GM18508 (cell line): Measurements from ENCODE around the gene RSBN1L.
"Not testable (repeated sequence)": the region's sequence is repeated elsewhere in the genome, so short reads cannot be mapped to it uniquely, and the experiment has no call there.

Experiments used
- ATAC-seq: cut with Tn5 transposase; IDR thresholded peaks from one replicate; pipeline ENCODE4 v1.9.1; 2021; ENCODE audit warnings: moderate number of reproducible peaks; ENCODE audit not compliant: insufficient read depth, unreplicated experiment

The RSBN1L gene

DNA sequence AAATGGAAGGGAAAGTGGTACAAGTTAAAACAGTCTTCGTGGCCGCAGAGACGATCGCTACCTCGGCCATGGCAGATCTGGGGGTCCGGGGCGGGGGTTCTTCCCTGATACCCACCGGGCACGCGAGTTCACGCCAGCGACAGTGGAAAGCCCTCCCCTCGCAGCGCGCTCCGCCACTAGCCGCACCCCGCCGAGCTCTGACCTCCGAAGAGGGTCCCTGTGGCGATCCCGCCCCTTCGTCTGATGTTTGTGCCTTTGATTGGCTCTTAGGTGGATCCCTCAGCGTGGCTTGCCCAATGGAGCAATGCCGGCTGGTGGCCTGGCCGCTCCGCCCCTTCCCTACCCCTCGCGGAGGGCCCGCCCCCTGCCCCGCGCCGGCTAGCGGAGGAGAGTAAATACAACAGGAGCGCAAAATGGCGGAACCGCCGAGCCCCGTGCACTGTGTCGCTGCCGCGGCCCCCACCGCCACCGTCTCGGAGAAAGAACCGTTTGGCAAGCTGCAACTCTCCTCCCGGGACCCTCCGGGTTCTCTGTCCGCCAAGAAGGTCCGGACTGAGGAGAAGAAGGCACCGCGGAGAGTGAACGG lies at the start of gene RSBN1L:
TSS of gene RSBN1L (plus strand) at position 403 of the 586 bp plus-strand sequence. CDS start at position 414, 11 bp downstream.
- peak; percentile 87 for ATAC-seq

DNA sequence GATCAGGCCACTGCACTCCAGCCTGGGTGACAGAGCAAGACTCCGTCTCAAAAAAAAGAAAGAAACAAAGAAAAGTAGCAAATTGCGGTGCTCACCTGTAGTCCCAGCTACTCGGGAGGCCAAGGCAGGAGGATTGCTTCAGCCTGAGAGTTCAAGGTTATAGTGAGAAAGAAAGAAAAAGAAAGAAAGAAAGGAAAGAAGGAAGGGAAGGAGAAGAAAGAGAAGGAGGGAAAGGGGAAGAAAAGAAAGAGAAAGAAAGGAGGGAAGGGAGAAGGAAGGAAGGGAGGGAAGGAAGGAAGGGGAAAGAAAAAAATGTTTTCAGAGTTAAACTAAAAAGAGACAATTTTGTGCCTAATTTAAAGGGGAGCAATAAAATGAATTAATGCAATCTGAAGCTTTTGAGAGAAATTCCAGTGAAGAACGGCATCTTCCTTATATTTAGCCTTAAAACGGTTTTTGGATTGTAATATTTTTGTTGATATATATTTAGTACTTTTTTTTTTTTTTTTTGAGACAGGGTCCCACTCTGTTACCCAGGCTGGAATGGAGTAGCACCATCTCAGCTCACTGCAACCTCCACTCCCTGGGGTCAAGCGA lies 47.4 kb upstream of the RSBN1L start:
- ATAC-seq, result no peak

DNA sequence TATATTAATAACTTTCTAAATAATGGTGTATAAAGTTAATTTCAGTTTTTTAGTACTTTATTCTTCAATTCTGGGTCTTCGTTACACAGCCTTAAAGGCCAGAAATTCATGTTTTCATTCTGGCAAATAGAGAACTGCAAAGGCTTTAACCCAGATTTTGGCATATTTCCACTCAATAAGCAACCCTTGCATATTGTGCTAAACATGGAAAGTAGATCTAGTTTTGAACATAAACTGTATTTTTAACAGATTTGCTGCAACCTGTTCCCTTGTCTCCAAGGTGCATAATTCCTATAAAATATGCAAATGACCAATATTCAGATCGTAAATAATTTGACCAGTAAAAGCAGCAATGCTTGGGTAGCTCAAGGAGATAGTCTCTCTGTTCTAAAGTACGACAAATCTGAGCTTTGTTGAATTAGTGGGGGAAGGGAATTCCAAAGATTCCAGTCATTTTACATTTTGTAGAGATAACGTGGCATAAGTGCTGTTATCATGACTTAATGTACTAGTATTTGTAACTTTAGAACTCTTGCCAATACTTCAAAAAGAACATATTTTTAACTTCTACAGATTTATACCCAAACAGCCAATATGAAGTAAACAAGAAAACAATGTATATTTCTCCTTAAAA lies 46.4 kb upstream of the RSBN1L start:
- ATAC-seq, result no peak

DNA sequence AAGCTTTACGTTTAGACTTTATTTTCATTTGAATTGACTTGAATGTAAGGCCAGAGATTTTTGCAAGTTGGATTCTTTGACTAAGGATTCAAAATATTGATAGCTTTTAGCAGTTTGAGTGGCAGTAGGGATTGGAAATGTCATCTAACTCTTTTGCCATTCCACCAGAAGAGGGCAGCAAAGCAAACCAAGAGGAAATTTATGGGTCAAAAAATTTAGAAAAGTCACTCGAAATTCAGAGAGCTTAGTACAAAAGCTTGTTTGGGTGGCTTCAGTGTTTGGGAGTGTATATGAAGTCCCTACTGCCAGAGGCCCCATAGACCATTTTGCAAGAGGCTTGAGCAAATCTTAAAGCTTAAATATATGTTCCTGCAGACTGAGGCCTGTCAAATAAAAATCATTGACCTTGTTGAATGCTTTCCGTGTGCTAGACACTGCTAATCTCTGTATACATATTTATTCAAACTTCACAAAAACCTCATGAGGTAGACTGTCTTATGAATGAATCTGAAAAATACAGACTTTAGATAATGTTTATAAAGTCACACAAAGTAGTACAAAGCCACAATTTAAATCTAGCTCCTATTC lies 44.6 kb upstream of the RSBN1L start:
- no peak for ATAC-seq

DNA sequence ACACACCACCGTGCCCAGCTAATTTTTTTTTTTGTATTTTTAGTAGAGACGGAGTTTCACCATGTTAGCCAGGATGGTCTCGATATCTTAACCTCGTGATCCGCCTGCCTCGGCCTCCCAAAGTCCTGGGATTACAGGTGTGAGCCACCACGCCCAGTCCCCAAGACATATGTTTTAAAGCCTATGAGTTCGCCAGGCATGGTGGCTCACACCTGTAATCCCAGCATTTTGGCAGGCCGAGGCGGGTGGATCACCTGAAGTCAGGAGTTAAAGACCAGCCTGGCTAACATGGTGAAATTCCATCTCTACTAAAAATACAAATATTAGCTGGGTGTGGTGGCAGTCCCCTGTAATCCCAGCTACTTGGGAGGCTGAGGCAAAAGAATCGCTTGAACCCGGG lies 43.4 kb upstream of the RSBN1L start:
- not testable (repeated sequence) for ATAC-seq

DNA sequence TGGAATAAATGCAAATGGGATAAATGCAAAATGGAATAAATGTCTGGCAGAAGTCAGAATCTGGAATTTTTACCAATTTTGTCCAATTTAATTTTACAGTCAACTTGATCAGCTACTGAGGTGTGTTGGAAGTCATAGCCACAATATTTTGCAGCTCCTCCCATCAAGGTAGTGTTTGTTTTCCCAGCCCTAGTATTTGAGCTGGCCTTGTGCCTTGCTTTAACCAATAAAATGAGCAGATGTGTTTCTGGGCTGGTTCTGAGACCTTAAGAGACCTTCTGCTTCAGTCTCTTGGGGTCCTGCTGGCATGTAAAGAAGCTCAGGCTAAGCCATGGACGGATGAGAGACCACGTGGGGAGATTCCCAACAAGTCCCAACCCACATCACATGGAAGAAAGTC lies 42.7 kb upstream of the RSBN1L start:
- no peak for ATAC-seq

DNA sequence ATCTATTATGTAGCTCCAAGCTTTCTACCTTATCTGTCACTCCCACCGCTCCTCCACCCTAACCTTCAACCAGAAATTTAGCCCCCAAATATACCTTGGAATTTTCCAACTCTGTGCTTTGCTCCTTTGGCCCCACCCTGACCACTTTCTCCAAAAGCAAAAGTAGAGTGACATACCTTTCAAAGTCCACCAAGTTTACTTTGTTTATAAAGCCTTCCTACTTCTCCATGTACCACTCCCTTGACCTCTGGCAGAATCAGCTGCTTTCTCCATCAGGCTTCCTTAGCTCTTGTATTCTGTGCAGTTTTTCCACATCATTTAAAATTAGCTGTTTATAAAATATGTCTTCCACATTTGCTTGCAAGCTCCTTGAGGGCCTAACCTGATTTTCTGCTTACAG lies 40.9 kb upstream of the RSBN1L start:
- ATAC-seq, result no peak

DNA sequence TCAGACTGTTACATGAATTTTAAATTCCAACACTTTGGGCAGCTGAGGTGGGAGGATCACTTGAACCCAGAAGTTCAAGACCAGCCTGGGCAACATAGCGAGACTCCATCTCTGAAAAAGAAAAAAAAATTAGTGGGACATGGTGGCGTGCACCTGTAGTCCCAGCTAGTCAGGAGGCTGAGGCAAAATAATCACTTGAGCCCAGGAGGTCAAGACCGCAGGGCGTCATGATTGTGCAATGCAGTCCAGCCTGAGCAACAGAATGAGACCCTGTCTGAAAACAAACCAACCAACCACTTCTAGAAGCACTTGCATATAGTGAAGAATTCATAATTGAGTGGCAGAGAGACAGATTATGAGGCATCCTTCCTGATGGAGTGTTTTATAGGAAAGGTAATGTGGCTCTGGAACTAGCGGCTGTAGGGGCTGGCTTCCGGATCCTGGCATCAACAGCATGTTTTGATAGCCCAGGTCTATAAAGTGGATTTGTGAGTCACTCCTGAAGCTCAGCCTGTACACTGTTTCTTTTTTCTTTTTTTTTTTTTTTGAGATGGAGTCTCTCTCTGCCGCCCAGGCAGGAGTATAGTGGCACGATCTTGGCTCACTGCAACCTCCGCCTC lies 40.3 kb upstream of the RSBN1L start:
- ATAC-seq, result no peak

DNA sequence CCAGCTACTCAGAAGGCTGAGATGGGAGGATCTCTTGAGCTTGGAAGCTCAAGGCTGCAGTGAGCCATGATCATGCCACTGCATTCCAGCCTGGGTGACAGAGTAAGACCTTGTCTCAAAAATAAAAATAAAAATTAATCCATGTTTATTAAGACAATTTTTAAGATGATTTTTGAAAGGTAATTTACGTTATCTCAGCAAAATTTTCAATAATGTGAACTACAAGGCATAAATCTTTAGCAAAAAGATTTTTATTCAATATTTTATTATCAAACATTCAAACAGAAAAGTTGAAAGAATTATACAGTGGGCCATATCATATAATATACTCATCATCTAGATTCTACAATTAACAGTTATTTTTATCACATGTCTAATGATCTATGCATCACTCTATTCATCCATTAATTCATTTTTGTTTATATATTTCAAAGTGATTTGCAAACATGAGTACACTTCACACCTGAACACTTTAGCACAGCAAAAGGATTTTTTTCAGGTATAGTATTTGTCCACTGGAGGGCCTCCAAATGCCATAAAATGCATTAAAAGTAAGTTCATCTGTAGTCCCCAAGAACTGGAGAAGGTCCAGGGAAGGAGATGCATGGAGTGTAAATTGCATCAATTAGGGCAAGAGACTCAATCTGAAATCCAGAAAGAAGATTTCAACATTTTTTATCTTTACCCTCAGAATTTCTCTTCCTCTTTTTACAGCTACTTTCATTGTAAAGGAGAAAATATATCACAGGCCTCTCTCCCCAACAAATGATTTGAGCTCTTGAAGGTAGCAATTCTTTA lies 38.6 kb upstream of the RSBN1L start:
- ATAC-seq, result no peak

DNA sequence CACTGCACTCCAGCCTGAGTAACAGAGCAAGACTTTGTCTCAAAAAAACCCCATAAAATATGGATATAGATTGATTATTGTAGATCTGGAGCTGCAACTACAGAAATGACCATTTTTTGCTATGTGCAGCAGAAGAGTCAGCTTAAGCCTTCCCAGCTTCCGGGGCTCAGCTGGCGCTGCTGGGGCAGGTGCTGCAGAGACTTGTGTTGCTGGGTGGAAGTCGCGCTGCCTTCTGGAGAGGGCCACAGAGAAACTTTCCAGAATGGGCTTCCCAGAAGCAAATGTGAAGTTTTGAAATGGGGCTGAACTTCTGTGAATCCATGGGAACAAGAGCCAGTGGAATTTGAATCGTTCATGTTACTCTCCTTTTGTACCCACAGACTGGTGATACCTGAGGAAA lies 37.3 kb upstream of the RSBN1L start:
- ATAC-seq, result no peak

DNA sequence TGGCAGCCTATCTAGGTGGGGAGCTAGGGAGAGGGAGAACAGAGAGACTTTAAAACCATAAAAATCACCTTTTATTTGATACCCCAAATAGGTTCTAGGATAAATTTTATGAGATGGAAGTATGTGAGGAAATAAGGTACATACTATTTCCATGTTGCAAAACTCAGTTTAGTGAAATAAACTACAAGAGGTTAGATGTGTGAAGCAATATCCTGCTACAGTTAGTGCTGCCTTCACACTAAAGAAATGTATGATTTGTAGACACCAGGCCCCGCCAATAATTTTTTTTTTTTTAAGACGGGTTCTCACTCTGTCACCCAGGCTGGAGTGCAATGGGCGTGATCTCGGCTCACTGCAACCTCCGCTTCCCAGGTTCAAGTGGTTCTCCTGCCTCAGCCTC lies 34.4 kb upstream of the RSBN1L start:
- ATAC-seq, result no peak

DNA sequence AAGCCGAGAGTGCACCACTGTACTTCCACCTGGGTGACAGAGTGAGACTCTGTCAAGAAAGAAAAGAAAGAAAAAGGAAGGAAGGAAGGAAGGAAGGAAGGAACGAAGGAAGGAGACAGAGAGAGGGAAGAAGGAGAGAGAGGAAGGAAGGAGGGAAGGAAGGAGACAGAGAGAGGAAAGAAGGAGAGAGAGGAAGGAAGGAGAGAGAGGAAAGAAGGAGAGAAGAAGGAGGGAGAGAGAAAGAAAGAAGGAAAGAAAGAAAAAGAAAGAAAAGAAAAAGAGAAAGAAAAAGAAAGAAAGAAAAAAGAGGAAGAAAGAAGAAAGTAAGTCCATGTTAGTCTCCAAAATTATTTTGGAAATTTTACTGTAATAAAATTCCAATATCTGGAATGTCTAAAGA lies 33.4 kb upstream of the RSBN1L start:
- no peak for ATAC-seq

DNA sequence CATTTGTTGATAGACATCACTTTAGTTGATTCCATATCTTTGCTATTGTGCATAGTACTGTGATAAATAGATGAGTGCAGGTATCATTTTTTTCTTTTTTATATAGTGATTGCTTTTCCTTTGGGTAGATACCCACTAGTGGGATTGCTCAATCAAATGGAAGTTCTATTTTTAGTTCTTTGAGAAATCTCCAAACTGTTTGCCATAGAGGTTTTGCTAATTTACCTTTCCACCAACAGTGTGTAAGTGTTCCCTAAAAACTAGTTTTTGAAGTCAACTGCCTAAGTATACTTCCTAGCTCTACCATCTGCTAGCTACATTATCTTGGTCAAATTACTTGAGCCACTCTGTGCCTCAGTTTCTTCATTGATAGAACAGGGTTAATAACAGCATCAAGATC lies 31.5 kb upstream of the RSBN1L start:
- ATAC-seq, result no peak

DNA sequence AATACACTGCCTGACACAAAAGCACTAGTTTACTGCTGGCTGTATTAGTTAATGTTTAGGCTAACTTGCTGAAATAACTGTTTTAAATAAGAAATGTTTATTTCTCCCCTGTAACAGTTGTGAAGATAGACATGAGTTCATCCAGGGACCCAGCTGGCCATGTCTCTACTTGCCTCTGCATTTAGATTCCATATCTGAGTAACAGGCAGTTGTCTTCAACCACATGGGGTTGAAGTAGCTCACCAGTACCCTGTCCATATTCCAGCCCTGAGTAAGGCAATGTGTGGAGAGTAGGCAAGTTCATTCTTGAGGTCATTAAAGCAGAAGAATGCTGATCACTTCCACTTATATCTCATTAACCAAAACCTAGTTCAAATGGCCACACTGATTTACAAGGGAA lies 31.1 kb upstream of the RSBN1L start:
- no peak for ATAC-seq

DNA sequence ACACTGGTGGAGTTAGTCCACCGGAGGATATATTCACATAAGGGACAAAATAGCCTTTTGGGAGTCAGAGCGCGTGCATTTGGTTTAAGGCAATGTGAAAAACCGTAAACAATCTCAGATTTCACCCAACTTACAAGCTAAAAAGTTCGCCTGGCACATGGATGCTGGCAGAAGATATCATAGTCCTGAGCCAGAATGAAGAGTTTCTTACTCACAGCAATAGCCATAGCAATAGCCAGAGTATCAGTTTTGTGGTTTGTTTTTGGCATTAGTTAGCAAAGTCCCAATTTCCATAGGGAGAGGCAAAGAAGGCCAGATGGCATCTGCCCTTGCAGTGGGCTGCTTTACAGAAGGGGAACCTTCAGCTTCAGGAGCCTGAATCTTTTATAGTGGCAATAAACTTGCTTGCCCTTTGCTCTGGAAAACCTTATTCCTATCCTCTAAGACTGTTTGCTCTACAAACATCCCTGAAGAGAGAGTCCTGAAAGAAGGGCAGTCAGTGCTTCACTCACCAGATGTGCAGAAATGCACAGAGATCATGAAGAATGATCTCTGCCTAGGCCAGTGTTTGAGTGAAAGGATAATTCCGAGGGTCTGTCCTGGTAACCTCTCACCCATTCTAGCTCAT lies 28.7 kb upstream of the RSBN1L start:
- ATAC-seq, result no peak

DNA sequence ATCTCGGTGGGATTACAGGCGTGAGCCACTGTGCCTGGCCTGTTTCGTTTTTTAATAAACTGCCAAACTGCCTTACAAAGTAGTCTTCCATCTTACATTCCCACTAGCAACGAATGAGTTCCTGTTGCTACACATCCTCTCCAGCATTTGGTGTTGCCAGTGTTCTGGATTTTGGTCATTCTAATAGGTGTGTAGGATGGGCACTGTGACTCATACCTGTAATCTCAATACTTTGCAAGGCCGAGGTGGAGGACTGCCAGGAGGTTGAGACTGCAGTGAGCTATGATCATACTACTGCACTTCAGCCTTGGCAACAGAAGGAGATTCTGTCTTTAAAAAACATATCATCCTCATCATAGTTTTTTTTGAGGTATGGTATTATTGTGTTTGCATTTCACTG lies 21.4 kb upstream of the RSBN1L start:
- peak; percentile 71 for ATAC-seq

DNA sequence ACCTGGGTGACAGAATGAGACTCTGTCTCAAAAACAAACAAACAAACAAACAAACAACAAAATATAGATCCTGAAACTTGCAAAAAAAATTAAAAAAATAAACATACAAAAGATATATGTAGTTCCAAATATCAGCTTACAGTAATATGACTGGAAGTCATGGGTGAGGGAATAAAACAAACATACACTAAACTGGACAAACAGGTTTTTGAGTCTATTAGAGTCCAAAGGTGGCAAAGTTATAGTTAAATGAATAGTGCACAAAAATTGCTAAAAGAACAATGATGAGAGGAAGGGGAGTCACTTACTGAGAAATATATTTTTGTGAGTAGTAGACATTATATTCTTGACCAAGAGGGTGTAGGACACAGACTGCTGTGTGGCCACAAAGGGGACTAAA lies 16.7 kb upstream of the RSBN1L start:
- ATAC-seq, result no peak

DNA sequence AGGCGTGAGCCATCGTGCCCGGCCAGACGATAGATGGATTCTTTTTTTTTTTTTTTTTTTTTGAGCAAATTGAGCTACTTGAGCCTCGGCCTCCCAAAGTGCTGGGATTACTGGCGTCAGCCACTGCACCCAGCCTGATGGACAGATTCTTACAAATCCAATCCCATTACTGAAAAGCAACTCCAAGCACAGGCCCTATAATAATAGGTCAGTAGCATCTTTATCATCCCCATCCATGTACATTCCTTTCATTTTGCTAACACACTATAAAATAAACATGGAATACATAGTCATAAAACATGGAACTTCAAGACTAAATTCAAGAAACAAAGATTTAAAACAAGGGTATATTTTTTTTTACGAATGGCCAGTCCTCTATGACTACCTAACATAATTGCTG lies 16.0 kb upstream of the RSBN1L start:
- no peak for ATAC-seq

DNA sequence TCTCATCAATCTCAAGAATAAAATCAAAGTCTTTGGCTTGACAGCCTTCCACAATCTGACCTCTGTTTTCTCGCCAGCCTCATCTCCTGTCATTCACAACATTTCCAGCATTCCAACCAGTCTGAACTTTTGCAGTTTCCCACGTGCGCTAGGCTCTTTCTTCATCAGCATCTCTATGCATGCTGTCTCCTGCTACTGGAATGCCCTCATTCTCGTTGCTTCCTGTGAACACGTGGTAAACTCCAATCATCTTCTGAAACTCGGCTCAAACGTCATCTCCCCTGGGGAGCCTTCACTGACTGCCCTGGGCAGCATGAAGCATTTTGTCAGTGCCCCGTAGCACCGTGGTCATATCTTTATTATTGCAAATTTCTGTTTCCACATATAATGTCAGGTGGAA lies 12.2 kb upstream of the RSBN1L start:
- no peak for ATAC-seq

DNA sequence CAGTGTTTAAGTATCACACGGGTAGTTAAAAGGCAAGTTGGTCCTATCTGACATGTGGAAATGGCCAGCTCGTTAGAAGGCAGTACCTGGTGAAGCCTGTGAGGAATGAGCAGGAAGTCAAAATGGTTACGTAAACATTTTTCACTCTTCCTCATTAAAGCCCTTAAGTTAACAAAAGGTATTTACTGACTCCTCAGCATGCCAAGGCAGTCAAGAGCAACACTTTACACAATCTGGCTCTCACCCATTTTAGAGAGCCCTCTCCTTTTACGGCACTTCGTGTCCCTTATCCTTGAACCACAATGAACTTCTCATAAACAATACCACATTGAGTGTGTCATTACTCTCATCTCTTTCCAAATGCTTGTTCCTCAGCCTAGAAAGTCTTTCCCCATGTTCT lies 11.0 kb upstream of the RSBN1L start:
- ATAC-seq, result no peak
